GM10248 (cell line): ENCODE data around the gene ADH4.

Source experiments
- CTCF ChIA-PET: fragments of 300-600 bp; sonication (Branson Sonifier 250); formaldehyde crosslinking; extraction: SDS; loops from one replicate; lab custom pipeline; 2021; ENCODE audit warnings: antibody characterized with exemption; lab: Yijun Ruan, JAX
- POLR2A ChIA-PET: fragments of 350-650 bp; sonication (Branson Sonifier 250); formaldehyde crosslinking; extraction: SDS; loops from one replicate; lab custom pipeline; 2020; ENCODE audit warnings: antibody characterized with exemption; lab: Yijun Ruan, JAX
- DNase-seq: peaks from one replicate; pipeline ENCODE4 v3.0.0; 2012; ENCODE audit errors: extremely low spot score
- CTCF ChIP-seq: IDR thresholded peaks from 2 replicates; pipeline ENCODE4 v1.5.1; 2012; ENCODE audit warnings: mild to moderate bottlenecking, low read depth; ENCODE audit errors: extremely low read depth, missing control alignments, control extremely low read depth

The ADH4 gene

GRCh38 chr4:99156992-99157391 lies 12.9 kb upstream of the ADH4 start:
- ChIA-PET POLR2A (interaction anchor here (0.6 kb wide), 1 partner anchor 901 kb away, joined by 3 read pairs; no protein-coding TSS in a partner anchor), CTCF (no interaction called here)
- no peak for DNase-seq
- TF ChIP-seq CTCF: no peak

- POLR2A ChIA-PET: no interaction called here
- no peak for DNase-seq
- CTCF ChIA-PET: no interaction called here
- no peak for TF ChIP-seq CTCF
These were observed 10.7 kb upstream of the ADH4 start for GRCh38 chr4:99154658-99155342.

- DNase-seq: no peak
- TF ChIP-seq CTCF: no peak
- ChIA-PET CTCF (interaction anchor here (1.3 kb wide), 1 partner anchor 13 kb away, joined by 3 read pairs; no protein-coding TSS in a partner anchor), POLR2A (no interaction called here)
These were observed 7.9 kb upstream of the ADH4 start for GRCh38 chr4:99151995-99152394.

GRCh38 chr4:99151452-99151851 lies 7.4 kb upstream of the ADH4 start:
- no peak for TF ChIP-seq CTCF
- no peak for DNase-seq
- CTCF ChIA-PET: interaction anchor here (1.3 kb wide), 1 partner anchor 13 kb away, joined by 3 read pairs; no protein-coding TSS in a partner anchor
- POLR2A ChIA-PET: no interaction called here

- POLR2A ChIA-PET: no interaction called here
- TF ChIP-seq CTCF: no peak
- CTCF ChIA-PET: interaction anchor here (1.0 kb wide), 1 partner anchor 94 kb away, joined by 3 read pairs; no protein-coding TSS in a partner anchor
- no peak for DNase-seq
These were observed 5.4 kb upstream of the ADH4 start for GRCh38 chr4:99149426-99150019.

GRCh38 chr4:99148550-99148949 lies 4.5 kb upstream of the ADH4 start:
- POLR2A ChIA-PET: no interaction called here

More at GRCh38 chr4:99148550-99148949, 4.5 kb upstream of the ADH4 start:
- no peak for DNase-seq
- TF ChIP-seq CTCF: no peak
- CTCF ChIA-PET: no interaction called here
